ENCODE data around the gene ZNRF3. TPM values are rescaled to one million over a fixed set of nuclear protein-coding genes. Genes with fewer than 3 reads are reported as not detected.

Gene ZNRF3
- polyA plus RNA-seq, 1 experiment: 1.1 TPM

DNA sequence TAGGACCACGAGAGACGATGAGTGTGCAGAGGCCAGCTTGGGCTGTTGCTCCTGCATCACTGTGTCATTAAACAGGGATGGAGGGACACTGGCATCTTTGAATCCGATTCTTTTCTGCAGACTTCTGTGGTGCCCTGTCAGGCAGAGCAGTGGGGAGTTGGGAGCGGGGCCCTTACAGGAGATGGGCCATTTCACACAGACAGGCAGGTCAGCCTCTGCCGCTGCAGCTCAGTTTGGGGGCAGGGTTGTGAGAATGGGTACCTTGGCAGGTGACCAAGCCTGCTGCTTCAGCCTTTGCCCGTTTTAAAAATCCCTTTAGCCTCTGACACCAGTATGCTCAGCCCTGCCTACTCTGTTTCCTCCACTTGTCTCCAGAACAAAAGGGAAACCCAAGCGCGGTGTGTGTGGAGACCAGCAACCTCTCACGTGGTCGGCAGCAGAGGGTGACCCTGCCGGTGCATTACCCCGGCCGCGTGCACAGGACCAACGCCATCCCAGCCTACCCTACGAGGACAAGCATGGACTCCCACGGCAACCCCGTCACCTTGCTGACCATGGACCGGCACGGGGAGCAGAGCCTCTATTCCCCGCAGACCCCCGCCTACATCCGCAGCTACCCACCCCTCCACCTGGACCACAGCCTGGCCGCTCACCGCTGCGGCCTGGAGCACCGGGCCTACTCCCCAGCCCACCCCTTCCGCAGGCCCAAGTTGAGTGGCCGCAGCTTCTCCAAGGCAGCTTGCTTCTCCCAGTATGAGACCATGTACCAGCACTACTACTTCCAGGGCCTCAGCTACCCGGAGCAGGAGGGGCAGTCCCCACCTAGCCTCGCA lies 165.7 kb downstream of the ZNRF3 start:
- H3K27me3 ChIP-seq (ENCODE audit: control insufficient read depth, insufficient read depth, low read length): no peaks in the 10 kb centered on the region
- H3K36me3 ChIP-seq (ENCODE audit: control insufficient read depth, insufficient read depth, low read length): peaks cover 8% of the 10 kb centered on the region
- no peak for DNase-seq (ENCODE audit: low read depth)
- TF ChIP-seq, protein P1, sequence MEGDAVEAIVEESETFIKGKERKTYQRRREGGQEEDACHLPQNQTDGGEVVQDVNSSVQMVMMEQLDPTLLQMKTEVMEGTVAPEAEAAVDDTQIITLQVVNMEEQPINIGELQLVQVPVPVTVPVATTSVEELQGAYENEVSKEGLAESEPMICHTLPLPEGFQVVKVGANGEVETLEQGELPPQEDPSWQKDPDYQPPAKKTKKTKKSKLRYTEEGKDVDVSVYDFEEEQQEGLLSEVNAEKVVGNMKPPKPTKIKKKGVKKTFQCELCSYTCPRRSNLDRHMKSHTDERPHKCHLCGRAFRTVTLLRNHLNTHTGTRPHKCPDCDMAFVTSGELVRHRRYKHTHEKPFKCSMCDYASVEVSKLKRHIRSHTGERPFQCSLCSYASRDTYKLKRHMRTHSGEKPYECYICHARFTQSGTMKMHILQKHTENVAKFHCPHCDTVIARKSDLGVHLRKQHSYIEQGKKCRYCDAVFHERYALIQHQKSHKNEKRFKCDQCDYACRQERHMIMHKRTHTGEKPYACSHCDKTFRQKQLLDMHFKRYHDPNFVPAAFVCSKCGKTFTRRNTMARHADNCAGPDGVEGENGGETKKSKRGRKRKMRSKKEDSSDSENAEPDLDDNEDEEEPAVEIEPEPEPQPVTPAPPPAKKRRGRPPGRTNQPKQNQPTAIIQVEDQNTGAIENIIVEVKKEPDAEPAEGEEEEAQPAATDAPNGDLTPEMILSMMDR (IDR thresholded peaks at IDR 0.05; ENCODE audit: insufficient read depth, low read depth, low read length): no peak
- H3K4me3 ChIP-seq (ENCODE audit: low read depth, low read length): no peak overlapping the region
- POLR2A ChIA-PET: no interaction called here
- CTCF ChIA-PET: interaction anchor here (1.1 to 2.3 kb wide), 3 partner anchors 8 to 194 kb away, joined by 4 to 7 read pairs (median 4); partner anchors contain the start of gene C22orf31

DNA sequence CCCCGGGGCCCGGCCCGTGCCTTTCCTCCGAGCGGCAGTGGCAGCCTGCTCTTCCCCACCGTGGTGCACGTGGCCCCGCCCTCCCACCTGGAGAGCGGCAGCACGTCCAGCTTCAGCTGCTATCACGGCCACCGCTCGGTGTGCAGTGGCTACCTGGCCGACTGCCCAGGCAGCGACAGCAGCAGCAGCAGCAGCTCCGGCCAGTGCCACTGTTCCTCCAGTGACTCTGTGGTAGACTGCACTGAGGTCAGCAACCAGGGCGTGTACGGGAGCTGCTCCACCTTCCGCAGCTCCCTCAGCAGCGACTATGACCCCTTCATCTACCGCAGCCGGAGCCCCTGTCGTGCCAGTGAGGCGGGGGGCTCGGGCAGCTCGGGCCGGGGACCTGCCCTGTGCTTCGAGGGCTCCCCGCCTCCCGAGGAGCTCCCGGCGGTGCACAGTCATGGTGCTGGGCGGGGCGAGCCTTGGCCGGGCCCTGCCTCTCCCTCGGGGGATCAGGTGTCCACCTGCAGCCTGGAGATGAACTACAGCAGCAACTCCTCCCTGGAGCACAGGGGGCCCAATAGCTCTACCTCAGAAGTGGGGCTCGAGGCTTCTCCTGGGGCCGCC lies 166.4 kb downstream of the ZNRF3 start:
- H3K36me3 ChIP-seq (ENCODE audit: control insufficient read depth, insufficient read depth, low read length): peaks cover 8% of the 10 kb centered on the region
- no peak overlapping the region for H3K4me3 ChIP-seq (ENCODE audit: low read depth, low read length)
- ChIA-PET POLR2A (no interaction called here), CTCF (interaction anchor here (0.6 to 2.3 kb wide), 3 partner anchors 9 to 194 kb away, joined by 3 to 7 read pairs (median 4); no protein-coding TSS in a partner anchor)
- no peak for DNase-seq (ENCODE audit: low read depth)
- TF ChIP-seq, protein P1 (IDR thresholded peaks at IDR 0.05; ENCODE audit: insufficient read depth, low read depth, low read length): no peak
- no peaks in the 10 kb centered on the region for H3K27me3 ChIP-seq (ENCODE audit: control insufficient read depth, insufficient read depth, low read length)

DNA sequence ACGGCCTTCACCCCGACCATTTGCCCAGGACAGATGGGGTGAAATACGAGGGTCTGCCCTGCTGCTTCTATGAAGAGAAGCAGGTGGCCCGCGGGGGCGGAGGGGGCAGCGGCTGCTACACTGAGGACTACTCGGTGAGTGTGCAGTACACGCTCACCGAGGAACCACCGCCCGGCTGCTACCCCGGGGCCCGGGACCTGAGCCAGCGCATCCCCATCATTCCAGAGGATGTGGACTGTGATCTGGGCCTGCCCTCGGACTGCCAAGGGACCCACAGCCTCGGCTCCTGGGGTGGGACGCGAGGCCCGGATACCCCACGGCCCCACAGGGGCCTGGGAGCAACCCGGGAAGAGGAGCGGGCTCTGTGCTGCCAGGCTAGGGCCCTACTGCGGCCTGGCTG lies 167.1 kb downstream of the ZNRF3 start:
- ChIA-PET CTCF (interaction anchor here (0.6 to 2.3 kb wide), 3 partner anchors 10 to 195 kb away, joined by 3 to 7 read pairs (median 4); no protein-coding TSS in a partner anchor), POLR2A (no interaction called here)
- no peak for DNase-seq (ENCODE audit: low read depth)
- peaks cover 8% of the 10 kb centered on the region for H3K36me3 ChIP-seq (ENCODE audit: control insufficient read depth, insufficient read depth, low read length)
- TF ChIP-seq, protein P1 (IDR thresholded peaks at IDR 0.05; ENCODE audit: insufficient read depth, low read depth, low read length): no peak
- no peak overlapping the region for H3K4me3 ChIP-seq (ENCODE audit: low read depth, low read length)
- no peaks in the 10 kb centered on the region for H3K27me3 ChIP-seq (ENCODE audit: control insufficient read depth, insufficient read depth, low read length)

DNA sequence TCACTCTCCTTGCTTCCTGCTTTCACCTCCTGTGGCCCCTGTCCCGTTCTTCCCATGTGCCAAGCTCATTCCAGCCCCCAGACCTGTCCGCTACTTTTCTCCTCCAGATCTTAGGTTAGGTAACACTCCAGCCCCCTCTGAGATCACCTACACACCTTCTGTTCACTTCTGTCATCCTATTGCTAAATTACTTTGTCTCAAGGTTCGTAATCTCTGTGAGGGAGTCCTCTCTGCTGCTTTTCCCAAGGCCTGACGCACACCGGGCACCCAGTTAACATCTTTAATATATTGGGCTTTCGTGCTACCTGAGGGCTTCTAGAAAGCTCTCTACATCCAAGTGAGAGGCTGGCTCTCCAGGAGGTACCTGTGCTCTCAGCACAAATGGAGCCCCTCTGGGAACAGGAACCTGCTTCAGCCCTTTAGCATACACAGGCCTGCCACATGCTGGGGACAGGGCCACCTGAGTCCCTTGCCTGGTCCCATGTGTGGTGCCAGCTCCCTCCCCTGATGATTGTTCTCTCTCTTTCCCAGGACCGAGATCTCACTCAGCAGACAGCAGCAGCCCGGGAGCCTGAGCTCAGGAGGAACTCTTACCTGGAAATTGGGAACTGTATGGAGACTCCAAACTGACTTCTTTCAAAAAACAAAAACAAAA lies 169.8 kb downstream of the ZNRF3 start:
- POLR2A ChIA-PET: no interaction called here
- Histone ChIP-seq H3K27me3 (ENCODE audit: control insufficient read depth, insufficient read depth, low read length) (no peaks in the 10 kb centered on the region), H3K36me3 (ENCODE audit: control insufficient read depth, insufficient read depth, low read length) (peaks cover 5% of the 10 kb centered on the region), H3K4me3 (ENCODE audit: low read depth, low read length) (no peak overlapping the region)
- DNase-seq (ENCODE audit: low read depth): no peak
- CTCF ChIA-PET: interaction anchor here (0.5 to 1.8 kb wide), 4 partner anchors 98 to 425 kb away, joined by 3 to 6 read pairs (median 4); no protein-coding TSS in a partner anchor
- TF ChIP-seq, protein P1 (IDR thresholded peaks at IDR 0.05; ENCODE audit: insufficient read depth, low read depth, low read length): no peak

Data from BJ (cell line).